Measurements from ENCODE around the gene TSPAN13.

Gene TSPAN13

DNA sequence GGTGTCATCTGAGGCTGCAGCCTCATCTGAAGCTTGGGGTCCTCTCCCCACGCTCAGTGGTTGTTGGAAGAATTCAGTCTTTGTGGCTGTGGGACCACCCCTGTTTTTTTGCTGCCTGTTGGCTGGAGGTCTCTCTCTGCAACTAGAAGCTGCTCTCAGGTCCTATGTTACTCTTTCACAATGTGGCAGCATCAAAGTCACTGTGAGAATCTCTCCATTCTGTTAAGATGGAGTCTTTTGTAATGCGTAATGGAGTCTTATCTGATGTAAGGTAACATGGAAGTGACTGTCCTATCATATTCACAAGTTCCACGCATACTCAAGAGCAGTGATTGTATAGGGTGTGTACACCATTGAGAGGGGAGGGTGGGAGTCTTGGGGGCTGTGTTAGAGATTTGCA, 24.9 kb downstream of the TSPAN13 start:
- DNase-seq: no peak

DNA sequence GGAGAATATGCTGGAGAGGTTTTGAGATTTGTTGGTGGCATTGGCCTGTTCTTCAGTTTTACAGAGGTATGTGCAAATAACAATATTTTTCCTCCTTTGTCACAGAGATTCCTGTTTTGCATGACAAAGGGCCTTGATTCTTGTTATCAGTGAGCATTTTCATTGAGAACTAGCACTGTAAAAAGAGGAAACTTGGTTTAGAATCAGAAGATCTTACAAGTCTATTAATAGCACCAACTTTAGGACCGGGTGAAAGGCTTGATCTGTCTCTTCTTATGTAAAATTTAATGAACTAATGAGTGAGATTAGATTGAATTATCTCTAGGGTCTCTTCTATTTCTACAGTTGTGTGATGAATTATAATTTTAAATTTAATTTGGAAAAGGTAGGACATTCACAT, 25.5 kb downstream of the TSPAN13 start:
- DNase-seq: no peak

DNA sequence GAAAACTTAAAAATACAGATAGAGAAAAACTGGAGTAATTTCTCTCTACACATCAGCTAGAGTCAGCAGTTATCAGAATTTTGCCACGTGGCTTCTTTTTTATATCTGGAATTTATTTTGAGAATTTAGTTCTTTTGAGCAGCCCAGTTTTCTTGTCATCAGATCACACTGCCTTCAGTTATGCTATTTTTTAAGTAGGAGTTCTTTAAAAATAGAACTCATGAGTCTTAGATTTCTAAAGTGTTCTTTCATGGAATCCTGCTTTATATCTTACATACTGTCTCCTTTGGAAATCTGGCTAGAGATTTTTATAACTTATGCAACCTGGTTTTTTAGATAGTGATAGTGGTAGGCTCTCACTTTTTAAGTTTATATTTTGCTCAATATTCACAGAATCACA, 27.0 kb downstream of the TSPAN13 start:
- DNase-seq: no peak

DNA sequence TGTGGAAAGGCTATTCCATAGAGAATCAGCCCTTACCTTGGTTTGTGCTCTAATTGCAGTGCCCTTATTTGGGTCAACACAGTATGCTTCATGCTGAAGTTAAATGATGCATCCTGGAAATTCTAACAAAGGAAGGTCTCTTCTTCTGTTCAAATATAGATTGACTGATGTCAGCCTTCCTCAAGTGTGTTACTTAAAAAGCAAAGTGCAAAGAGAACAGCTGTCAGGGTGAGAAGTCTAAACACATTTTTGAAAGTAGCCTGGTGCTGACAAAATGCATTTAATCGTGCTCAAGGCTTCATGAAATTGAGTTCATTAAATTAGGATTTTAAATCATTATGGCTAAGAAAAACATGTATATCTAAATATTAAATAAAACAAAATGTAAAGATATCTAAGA, 31.8 kb downstream of the TSPAN13 start:
- DNase-seq: no peak

DNA sequence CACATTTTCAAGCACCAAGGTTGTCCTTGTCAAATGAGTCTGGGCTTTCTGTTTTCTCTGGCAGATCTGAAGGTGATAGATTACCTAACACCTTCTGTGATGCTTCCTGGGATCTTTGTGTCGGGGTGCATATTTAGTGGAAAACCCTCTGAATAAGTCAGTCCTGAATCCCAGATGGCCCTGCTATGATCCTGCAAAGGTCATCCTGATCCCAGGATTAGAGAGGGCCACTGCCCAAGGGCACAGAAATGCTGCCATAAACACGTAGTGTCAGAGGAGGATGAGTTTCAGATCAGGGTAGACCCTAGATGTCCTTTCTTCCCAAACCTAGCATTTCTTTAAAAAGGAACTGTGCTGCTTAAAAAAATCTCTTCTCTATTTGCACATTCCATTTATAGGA, 32.3 kb downstream of the TSPAN13 start:
- DNase-seq: no peak

DNA sequence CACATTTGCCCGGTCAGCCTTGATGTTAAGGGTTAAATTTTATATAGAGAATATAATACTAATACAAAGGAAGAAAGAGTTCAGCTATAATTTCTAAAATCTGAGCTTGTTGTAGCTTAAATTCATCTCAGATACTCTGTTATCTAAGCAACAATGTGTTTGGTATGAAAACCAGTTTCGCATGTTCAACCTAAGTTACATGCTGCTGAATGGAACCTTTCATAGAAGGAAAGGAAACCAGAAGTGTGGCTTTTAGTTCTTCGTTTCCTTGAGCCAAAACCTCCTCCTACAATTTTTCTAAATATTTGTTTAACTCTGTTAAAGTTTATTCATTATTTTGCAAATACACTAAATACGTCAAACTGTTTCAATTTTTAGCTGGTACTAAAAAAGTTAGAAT, 32.7 kb downstream of the TSPAN13 start:
- DNase-seq: no peak

DNA sequence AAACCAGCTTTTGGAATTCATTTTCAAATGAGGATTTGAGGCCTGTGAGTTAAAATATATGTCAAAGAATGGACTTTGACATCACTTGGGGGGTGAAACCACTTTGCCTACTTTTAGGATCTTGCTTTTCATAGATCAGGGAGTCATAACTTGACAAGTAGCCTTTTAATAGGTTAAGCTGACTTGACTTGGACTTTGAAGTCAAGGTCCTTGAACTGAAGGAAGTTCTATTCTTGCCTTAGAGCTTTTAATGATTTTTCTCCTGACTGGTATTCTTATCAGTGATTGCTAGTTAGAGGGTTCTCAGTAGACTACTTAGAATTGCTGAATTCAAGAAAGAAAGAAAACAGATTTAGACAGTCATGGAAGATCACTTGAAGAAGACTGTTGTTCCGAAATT, 33.6 kb downstream of the TSPAN13 start:
- DNase-seq: no peak

DNA sequence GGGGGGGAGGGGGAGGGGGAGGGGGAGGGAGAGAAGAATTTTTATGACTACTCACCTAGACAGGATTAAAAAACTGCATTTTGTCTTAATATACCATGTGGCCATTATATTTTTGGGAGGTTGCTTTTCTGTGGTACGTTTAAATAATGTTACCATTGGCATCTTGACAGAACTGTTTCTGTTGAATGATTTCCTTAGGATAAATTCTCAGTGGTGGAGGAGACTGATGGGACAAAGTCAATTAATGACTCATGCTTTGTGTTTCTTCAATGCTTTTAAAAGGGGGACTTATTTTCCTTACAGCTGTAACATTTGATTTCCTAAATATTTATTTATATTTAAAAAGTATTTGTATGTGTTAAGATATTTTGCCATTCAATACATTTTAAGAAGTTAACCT, 37.5 kb downstream of the TSPAN13 start:
- DNase-seq: no peak

DNA sequence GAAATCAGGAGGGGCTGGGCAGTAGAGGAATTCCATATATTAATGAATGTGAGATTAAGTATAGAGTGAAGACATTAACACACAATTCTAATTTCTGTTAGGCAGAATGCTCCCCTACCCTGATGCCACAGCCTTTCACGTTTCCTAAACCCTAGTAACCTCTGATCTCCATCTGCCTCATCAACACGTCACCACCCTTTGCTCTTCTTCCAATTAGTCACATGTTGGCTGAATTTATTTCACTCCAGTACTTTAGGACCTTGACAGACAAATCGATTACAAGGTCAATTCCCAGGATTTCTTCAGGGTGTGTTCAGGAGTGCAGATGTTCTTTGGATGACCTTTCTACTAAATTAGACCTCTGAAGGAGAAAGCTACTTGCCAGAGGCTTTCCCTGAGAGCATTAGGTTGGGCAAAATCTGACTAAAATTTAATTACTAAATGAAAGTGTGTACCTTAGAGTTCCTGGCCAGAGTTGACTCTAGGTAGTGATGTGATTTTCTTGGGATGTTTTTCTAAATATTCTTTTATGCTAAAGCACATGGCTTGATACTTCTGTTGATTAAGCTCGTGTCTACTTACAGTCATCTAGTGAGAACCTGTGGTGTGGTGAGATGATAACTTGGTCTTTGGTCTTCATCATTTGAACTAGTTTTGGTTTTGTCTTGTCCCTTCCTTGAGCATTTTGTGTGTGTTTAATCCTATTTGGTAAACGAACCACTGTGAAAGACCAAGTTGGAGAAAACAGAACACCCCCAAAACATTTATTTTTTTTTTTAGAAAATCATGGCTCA, 38.5 kb downstream of the TSPAN13 start:
- DNase-seq: no peak

DNA sequence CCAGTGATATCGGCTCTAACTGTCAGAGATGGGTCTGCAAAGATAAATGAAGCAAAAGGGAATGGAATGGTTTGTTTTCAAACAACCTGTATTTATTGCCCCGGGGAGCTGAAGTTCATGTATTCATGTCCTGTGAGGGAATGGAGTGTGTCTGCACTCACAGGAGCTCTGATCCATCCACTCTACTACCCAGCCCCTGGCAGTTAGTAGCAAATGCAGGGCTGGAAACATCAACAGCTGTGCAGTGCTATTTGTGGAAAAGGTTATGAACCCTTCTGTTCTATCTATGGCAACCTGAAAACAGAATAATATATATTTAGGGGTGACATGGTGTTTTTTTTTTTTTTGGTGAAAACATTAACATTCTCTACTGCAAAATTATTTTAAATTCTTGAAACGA, 41.4 kb downstream of the TSPAN13 start:
- DNase-seq: no peak

DNA sequence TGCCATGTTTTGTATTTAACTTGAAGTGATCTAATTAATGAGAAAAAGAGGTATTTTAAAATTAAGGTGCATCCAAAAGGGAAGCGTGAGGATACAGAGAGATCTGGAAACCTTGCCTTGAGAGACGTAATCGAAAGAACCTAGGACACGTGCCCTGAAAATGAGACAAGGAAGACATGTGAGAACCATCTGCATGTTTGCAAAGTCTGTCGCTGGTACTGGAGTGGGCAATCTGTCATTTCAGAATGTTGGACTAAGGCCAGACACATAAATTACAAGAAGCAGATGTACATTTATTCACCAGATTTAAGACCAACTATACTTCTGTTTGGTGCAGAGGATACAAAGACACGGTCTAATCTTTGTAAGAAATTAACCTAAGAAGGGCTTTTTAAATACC, 42.1 kb downstream of the TSPAN13 start:
- DNase-seq: no peak

DNA sequence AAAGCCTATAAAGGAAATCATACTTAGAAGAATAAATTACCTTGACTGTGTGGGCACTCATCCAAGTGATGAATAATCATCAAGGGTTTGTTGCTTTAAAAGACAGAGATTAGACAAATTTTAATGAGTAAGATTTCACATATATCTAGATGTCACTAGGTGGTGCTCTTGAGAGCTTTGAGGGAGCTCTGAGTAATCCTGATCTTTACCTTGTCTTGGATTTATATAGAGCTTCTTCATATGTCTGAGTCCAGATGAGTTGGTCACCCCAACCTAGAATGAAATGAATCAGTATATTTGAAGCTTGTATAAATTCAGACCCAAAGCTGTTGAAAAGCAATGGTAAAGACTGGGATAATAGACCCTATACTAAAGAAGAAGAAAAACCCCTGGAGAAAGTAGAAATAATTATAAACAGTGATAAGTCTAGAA, 47.6 kb downstream of the TSPAN13 start:
- DNase-seq: no peak

DNA sequence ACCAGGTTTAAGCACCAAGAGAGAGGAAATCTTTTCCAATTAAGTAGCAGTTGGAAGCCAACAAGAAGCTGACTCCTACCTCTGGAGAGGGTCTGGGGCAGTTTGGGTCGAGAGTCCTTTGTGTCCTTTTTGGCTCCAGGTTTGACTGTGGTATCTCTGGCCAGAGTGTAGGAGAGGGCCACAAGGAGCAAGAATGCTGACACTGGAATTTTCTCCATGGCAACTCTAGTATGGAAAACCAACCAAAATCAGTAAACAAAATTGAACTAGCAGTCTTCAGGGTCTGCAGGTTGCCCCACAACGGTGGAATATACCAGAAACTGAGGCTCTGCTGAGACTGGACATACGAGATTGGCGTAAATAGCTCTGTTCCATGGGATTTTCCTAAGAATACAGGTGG, 48.0 kb downstream of the TSPAN13 start:
- DNase-seq: no peak

DNA sequence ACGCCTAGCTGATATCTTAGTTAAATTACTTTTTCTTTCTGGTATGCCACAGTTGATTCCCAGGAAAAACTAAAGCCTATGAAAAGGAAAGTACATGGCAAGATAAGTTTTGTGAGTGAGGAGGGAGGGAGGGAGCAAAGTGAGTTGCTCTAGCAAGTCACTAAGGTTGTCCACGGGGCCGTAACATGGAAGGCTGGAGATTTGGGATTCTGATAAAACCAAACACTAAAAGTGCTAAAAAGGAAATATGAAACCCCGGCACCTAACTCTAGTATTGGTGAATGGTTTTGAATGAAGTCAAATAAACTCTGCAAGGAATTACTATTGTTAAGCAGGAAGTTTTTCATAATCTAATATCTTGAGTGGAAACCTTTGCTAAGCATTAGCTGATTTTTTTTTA, 49.6 kb downstream of the TSPAN13 start:
- no peak for DNase-seq

DNA sequence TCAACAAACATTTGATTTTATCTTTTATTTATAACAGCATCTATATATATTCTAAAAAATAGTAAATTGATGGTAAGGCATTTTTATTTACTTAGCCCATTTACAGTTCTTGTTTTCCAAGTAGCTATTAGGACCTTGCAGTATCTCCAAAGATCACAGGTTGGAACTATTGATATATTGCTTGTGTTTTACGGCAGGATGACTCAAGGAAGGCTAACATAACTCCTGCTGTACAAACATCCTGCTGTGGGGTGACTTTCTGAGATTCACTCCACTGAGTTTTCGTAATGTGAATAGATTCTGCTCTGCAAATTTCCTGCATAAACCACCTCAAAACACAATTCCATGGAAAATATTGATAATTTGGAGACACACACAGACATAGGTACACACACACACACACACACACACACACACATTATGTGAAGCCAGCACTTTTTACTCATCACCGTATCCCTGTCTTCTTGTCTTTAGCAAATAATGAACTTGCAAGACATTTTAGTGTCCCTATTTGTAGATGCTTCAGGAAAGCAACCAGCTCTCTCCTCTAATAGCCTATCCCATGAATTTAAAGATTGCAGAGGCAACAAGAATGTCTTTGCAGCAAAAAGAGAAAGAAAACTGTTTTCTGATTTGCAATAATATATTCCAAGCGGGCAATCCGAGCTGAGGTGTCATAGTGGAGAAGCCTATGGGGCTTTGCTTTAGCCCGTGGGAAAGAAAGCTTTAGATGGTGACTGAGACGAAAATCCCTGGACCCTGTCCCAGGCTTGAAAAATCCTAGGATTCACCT, 50.5 kb downstream of the TSPAN13 start:
- no peak for DNase-seq

DNA sequence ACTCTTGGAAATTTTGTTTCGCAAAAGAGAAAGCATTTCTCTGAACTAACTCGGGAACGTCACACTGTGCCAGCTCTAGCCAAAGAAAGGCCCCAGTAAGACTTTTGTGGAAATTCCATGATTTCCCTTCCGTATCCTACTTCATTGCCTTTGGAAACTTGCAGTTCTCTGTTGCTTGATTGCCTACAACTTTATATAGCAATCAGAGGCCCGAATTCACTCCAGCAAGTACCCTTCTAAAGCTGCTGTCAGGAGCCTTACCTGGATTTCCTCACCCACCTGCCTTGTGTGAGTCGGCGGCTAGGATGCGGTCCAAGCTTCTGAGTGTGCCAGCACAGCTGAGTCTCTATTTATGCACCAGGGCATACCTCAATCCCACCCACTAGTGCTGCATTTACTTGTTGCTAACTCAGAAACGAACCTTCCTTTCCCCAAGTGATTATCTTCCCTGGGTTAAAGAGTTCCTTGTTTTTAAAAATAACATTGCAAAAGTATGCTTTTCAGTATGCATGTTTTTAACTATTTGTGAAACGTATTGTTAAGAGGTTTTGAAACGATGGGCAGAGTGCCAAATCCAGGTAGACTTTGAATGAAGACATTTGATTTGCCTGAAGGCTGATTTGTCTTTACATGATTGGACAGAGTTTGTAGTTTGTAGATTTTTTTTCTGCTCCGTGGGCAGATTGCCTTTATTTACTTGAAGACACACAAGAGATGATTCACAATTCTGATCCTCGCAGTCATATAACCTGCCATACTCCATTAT, 51.3 kb downstream of the TSPAN13 start, which contains the start of gene AGR2:
TSS of gene AGR2 (minus strand) at position 326 of the 766 bp plus-strand sequence. CDS start 3,203 bp downstream, outside the sequence.
- no peak for DNase-seq

DNA sequence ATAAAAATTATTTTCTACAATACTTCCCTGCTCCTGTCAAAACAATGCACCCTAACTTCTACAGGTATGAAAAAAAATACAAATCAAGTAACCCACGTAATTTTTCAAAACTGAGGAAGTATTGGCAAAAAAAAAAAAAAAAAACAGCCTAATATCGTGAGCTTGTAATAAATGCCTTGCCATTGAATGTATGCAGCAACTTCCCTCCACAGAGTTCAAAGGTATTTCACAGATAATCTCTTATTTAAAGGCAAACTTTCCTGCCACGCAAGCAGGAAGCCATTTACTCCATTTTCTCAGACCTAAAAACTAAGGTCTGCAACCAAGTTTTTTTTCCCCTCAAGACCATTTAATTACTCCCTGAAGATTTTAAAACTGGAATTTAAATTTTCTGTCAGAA, 51.9 kb downstream of the TSPAN13 start:
- DNase-seq: no peak

DNA sequence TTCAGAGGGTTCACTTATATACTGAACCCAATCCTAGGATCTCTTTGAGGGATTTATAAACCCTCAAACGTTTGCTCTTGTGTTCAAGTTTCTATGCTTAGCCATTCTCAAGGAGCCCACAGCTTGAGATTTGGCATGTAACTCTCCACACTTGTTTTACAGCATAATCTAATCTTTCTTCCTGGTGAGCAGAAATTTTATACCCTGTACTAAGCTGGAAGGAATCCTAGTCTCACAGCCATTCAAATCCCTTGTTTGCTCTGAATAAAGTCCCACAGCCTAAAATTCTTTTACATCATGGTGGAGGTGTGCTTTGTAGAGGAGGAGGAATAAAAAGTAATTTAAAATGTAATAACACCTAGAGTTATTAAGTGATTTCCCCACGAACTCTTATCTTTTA, 56.6 kb downstream of the TSPAN13 start:
- no peak for DNase-seq

DNA sequence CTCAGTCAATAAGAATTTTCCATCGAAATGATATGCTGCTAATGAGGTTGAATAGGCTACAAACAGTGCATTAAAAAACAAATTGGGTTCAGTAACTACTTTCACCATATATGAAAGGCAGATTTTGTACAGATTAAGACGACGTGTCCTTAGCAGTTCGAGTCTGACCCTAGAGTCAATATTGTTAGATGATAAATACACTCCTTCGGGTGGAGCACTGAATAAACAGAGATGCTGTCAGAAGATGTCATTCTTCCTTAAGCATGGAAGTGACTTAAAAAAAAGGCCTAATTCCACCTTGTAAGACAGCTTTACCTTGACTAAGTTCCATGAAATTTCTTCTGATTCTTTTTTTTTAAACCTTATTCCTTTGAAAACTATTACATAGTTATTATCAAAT, 57.0 kb downstream of the TSPAN13 start:
- no peak for DNase-seq

DNA sequence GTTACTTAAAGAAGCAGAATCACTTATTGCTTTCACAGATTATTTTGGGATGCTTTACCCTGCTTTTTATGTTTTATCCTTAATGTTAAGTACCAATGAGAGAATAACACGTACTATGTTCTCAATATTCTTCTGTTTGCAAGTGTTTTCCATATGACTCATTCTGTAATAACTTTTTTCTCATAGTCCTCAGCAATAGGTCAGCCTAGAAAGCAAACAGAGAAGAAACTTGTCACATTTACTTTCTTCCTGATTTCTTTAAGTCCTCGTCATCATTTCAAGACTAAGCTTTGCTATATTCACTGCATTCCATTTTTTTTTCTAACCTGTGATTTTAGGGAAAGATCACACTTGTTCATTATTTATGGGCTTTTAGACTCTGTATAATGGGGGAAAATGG, 58.0 kb downstream of the TSPAN13 start:
- no peak for DNase-seq

DNA sequence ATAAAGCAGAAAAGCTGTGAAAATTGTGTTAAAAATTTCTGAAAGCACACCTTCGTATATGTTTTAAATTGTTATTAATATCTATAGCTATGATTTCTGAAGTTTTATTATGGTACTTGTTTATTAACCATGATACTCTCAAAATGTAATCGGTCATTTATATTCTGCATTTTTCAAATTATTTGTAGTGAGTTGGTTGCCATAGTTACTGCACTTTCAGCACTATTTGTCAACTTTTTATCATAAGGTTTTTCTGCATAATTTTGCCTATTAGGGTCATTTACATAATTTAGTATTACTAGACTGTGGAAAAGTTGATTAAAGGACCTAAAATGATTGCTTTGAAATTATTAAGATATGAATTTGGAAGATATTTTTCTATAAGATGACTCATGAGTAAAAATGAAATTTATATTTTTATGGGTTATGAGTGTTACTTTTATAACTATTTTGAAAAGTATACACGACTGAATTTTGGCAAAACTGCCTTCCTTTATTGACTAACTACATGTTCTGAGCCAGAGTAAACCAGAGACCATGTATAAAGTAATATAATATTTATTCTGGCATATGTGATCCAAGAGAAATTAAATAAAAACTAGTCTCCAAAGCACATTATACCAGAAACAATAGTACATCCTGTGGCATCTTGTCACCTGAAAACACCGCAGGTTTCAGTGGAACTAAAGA, 59.1 kb downstream of the TSPAN13 start:
- no peak for DNase-seq

DNA sequence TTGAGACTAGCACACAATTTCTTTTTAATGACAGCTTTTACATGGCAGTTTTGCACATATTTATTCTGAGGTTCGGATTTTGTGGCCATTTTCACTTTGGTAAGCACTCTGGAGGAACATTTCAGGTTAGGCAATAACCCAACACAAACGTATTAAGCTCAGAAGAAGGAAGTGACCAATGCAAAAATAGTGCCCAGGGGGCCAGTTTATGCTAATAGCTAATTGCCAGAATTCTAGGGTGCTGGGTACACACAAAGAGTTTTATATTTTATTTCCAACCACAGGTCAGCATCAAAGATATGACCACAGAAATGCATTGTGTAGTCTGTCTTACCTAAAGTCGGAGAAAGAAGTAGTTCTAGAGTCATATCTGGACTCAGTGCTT, 59.7 kb downstream of the TSPAN13 start:
- DNase-seq: no peak

DNA sequence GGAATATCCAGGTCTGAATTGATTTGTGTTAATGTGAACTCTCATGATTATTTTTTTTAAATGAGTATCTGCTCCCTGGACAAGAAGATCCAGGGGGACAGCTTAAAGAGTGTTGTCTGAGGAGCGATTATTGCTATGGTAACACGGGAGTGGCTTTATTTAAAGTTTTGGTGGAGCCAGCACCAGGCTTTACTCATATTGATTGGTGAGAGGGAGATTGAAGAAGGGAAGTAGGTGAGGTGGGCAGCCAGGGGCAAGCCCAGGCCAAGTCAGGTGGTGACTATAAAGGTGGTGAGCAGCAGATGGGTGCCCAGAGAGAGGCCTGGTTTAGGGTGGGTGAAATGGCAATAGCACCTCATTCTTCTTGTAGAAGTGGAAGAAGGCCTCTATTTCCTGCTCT, 61.4 kb downstream of the TSPAN13 start:
- no peak for DNase-seq

Measured in right forelimb (tissue), 1 donor.